ENCODE results near the gene ZNF362.

GRCh38 chr1:33295023-33295422 lies 38.7 kb downstream of the ZNF362 start:
- TF ChIP-seq CTCF (IDR thresholded peaks at IDR 0.05) (no peak), POLR2A (IDR thresholded peaks at IDR 0.05) (no peak)
